ENCODE results near the gene NMNAT2. TPM values are rescaled to one million over a fixed set of nuclear protein-coding genes. Genes with fewer than 3 reads are reported as not detected.

The NMNAT2 gene
- total RNA-seq, 4 donors from 2014 or later = 1.7 to 2.8 (median 2.4) TPM

DNA sequence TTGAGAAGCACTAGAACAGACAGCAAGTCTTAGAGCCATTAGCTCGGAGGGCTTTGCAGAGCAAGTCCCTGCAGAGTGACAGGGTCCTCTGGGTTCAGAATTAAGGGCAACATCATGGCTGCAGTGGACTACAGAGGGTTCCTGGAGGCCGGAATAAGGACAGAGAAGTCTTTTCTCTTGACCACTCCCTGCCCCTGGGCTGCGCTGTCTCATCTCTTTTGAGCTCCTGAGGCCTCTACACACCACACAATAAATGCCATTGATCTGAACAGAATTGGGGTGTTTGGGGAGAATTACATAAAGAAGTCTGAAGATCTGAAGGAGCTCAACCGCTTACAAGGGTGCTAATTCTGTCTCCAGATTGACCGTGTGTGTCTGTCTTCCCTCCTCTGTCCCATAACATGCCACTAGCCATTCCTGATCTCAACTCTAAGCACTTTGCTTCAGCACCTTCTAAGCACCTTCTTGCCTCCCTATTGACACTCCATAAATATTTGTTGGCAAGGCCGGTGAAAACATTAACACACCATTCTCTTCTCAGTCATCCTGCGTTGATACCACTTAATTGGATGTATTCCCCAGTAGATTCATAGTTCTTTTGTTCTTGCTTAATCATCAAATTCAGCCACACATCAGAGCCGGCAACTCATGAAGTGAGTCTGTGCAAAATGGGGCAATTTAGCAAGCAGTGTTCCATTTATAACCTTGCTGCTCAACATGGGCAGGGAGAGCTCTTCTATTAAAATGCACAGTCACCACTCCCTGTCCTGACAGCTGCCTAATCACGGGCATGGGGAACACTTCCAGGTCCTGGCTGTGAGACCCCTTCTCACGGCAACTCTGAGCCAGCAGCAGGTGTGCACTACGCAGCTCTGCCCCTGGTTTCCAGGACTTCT is 49.7 kb downstream of the NMNAT2 start:
- WGBS = 82% methylated on average over 11 of the region's 11 CpGs
- Histone ChIP-seq H3K27ac (replicated peaks in 1 of 4) (no peak overlapping the region), H3K27me3 (no peaks in the 10 kb centered on the region), H3K9me3 (no peaks in the 10 kb centered on the region), H3K36me3 (no peaks in the 10 kb centered on the region), H3K4me1 (no peaks in the 10 kb centered on the region), H3K4me3 (no peak overlapping the region)
- TF ChIP-seq EP300 (IDR thresholded peaks at IDR 0.05) = no peak
- no peak for TF ChIP-seq POLR2A (IDR thresholded peaks at IDR 0.05; ENCODE audit: low read depth)
- TF ChIP-seq, protein P1, sequence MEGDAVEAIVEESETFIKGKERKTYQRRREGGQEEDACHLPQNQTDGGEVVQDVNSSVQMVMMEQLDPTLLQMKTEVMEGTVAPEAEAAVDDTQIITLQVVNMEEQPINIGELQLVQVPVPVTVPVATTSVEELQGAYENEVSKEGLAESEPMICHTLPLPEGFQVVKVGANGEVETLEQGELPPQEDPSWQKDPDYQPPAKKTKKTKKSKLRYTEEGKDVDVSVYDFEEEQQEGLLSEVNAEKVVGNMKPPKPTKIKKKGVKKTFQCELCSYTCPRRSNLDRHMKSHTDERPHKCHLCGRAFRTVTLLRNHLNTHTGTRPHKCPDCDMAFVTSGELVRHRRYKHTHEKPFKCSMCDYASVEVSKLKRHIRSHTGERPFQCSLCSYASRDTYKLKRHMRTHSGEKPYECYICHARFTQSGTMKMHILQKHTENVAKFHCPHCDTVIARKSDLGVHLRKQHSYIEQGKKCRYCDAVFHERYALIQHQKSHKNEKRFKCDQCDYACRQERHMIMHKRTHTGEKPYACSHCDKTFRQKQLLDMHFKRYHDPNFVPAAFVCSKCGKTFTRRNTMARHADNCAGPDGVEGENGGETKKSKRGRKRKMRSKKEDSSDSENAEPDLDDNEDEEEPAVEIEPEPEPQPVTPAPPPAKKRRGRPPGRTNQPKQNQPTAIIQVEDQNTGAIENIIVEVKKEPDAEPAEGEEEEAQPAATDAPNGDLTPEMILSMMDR (IDR thresholded peaks at IDR 0.05) = no peak
- TF ChIP-seq POLR2AphosphoS5 (IDR thresholded peaks at IDR 0.05) = no peak
- intact Hi-C loops (cut with DNase I) = no loop called here
- no peak for DNase-seq (ENCODE audit: extremely low spot score)

DNA sequence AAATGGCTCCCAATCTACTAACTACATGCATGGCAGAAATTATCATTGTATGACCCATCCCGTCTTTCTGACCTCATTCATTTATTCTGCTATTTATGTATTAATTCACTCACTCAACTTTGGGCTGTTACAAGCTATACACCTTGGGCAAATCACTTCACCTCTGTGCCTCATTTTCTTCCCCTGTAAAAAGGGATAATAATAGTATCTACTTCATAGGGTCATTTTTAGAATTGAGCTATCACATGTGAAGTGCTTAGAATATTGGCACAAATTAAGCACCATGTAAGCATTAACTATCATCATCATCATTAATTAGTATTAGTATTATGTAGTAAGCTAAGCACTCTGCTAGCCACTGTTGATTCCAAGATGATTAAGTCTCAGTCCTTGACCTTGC is 52.1 kb downstream of the NMNAT2 start:
- intact Hi-C loops (cut with DNase I) = no loop called here
- Histone ChIP-seq H3K27ac (replicated peaks in 1 of 4) (no peak overlapping the region), H3K9me3 (no peaks in the 10 kb centered on the region), H3K27me3 (no peaks in the 10 kb centered on the region), H3K4me1 (no peaks in the 10 kb centered on the region), H3K36me3 (no peaks in the 10 kb centered on the region), H3K4me3 (no peak overlapping the region)
- 79% methylated on average over 1 of the region's 1 CpG for WGBS
- no peak for DNase-seq (ENCODE audit: extremely low spot score)
- TF ChIP-seq, protein P1 (IDR thresholded peaks at IDR 0.05) = no peak
- TF ChIP-seq POLR2A (IDR thresholded peaks at IDR 0.05; ENCODE audit: low read depth) (no peak), EP300 (IDR thresholded peaks at IDR 0.05) (no peak), POLR2AphosphoS5 (IDR thresholded peaks at IDR 0.05) (no peak)

DNA sequence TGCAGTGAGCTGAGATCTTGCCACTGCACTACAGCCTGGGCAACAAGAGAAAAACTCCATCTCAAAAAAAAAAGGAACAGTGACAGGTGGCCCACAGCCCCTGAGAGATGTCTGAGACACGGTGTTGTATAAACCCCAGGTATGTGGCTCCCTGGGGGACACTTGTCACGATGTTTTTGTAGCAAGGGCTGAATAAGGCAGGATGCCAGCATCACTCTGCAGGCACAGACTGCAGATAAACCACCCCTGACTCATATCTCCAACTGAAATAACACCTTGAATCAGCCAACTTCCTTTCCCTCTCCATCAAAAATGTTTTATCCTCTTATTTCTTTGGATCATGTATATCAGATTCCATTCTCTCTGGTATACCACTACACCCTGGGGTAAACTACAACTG is 52.5 kb downstream of the NMNAT2 start:
- intact Hi-C loops (cut with DNase I) = no loop called here
- no peaks in the 10 kb centered on the region for H3K36me3 ChIP-seq
- H3K4me1 ChIP-seq = no peaks in the 10 kb centered on the region
- no peaks in the 10 kb centered on the region for H3K9me3 ChIP-seq
- no peak for DNase-seq (ENCODE audit: extremely low spot score)
- no peaks in the 10 kb centered on the region for H3K27me3 ChIP-seq
- H3K27ac ChIP-seq (replicated peaks in 1 of 4) = no peak overlapping the region
- no peak overlapping the region for H3K4me3 ChIP-seq
- 59% methylated on average over 2 of the region's 2 CpGs for WGBS
- TF ChIP-seq, protein P1 (IDR thresholded peaks at IDR 0.05) = no peak
- TF ChIP-seq POLR2AphosphoS5 (IDR thresholded peaks at IDR 0.05) (no peak), POLR2A (IDR thresholded peaks at IDR 0.05; ENCODE audit: low read depth) (no peak), EP300 (IDR thresholded peaks at IDR 0.05) (no peak)

DNA sequence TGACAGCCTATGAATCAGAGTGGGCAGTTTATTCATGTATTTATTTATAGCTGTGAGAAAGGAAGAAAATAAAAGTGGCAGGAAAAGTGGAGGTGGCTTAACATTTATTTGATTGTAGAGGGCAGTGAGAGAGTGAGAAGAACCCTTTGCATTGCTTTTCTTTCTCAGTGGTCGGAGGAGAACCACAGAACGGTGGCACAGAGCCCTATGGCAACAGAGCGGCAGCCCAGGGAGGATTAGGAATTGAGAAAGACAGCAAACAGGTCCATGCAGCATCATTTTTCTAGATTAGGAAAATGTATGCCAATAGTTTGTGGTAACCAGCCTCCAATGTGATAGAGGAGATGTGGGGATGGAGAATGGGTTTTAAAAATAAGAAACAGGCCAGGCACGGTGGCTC is 53.1 kb downstream of the NMNAT2 start:
- H3K9me3 ChIP-seq = no peaks in the 10 kb centered on the region
- no peak for DNase-seq (ENCODE audit: extremely low spot score)
- intact Hi-C loops (cut with DNase I) = no loop called here
- no peak overlapping the region for H3K4me3 ChIP-seq
- H3K27me3 ChIP-seq = no peaks in the 10 kb centered on the region
- 95% methylated on average over 4 of the region's 4 CpGs for WGBS
- H3K4me1 ChIP-seq = no peaks in the 10 kb centered on the region
- H3K27ac ChIP-seq (replicated peaks in 1 of 4) = no peak overlapping the region
- no peaks in the 10 kb centered on the region for H3K36me3 ChIP-seq
- TF ChIP-seq EP300 (IDR thresholded peaks at IDR 0.05) (no peak), POLR2AphosphoS5 (IDR thresholded peaks at IDR 0.05) (no peak), POLR2A (IDR thresholded peaks at IDR 0.05; ENCODE audit: low read depth) (no peak)
- TF ChIP-seq, protein P1 (IDR thresholded peaks at IDR 0.05) = no peak
